K562 (cell line): ENCODE data around the gene RNF41. TPM values are rescaled to one million over a fixed set of nuclear protein-coding genes. Genes with fewer than 3 reads are reported as not detected.

Source experiments
- ATF7 ChIP-seq: fragments of 450-650 bp; IDR thresholded peaks from 2 replicates; pipeline ENCODE4 v1.7.1; 2014; ENCODE audit warnings: mild to moderate bottlenecking, moderate library complexity
- BCOR ChIP-seq: fragments of 450-650 bp; IDR thresholded peaks from 2 replicates; pipeline ENCODE4 v1.6.1; 2016
- BHLHE40 ChIP-seq: IDR thresholded peaks from 2 replicates; pipeline ENCODE4 v1.6.1; 2011; ENCODE audit warnings: low read length, improper control_type of control experiment
- BRF1 ChIP-seq: IDR thresholded peaks from 3 replicates; pipeline ENCODE4 v1.6.1; 2011; ENCODE audit warnings: borderline replicate concordance, mild to moderate bottlenecking; ENCODE audit not compliant: insufficient read length; ENCODE audit errors: extremely low read depth
- EP400 ChIP-seq: fragments of 450-650 bp; IDR thresholded peaks from 2 replicates; pipeline ENCODE4 v1.6.1; 2017; ENCODE audit warnings: antibody characterized with exemption, mild to moderate bottlenecking, moderate library complexity
- KDM2B ChIP-seq: fragments of 250-450 bp; sonication (Bioruptor Pico); IDR thresholded peaks from 2 replicates; pipeline ENCODE4 v1.8.0; 2021; ENCODE audit warnings: mild to moderate bottlenecking, moderate library complexity
- KDM4B ChIP-seq, 2 experiments: fragments of 450-650 bp in 1 of 2; sonication (generic) in 1 of 2; IDR thresholded peaks; 2 replicates each; pipeline ENCODE4 v1.6.1; 2016 to 2017; ENCODE audit warnings: borderline replicate concordance in 2 of 2, antibody characterized with exemption in 1 of 2, low read depth in 1 of 2, mild to moderate bottlenecking in 1 of 2
- KLF13 ChIP-seq: fragments of 450-650 bp; IDR thresholded peaks from 2 replicates; pipeline ENCODE4 v1.6.1; 2016; ENCODE audit warnings: missing genetic modification characterization, low read depth, mild to moderate bottlenecking, missing compliant biosample characterization, moderate library complexity, borderline replicate concordance
- MCM5 ChIP-seq: fragments of 450-650 bp; IDR thresholded peaks from 2 replicates; pipeline ENCODE4 v1.6.1; 2016; ENCODE audit warnings: low read depth
- MCM7 ChIP-seq, 2 experiments: fragments of 450-650 bp; IDR thresholded peaks; 2 replicates each; pipeline ENCODE4 v1.6.1; 2016 to 2018
- NR4A1 ChIP-seq, 2 experiments: fragments of 250-450 bp in 1 of 2; fragments of 450-650 bp in 1 of 2; sonication (Bioruptor Pico) in 1 of 2; IDR thresholded peaks; 2 replicates each; pipeline versions ENCODE4 v1.4.0 to v1.6.1; 2016 to 2020; ENCODE audit warnings: mild to moderate bottlenecking in 2 of 2, missing compliant biosample characterization in 1 of 2, missing genetic modification characterization in 1 of 2, moderate library complexity in 1 of 2
- PYGO2 ChIP-seq: fragments of 450-650 bp; IDR thresholded peaks from 2 replicates; pipeline ENCODE4 v1.6.1; 2016; ENCODE audit warnings: mild to moderate bottlenecking, missing genetic modification characterization, moderate library complexity, missing compliant biosample characterization
- RHOXF2B ChIP-seq: fragments of 250-450 bp; sonication (Bioruptor Pico); conservative IDR thresholded peaks from 2 replicates; pipeline ENCODE4 v1.5.1; 2021
- SNIP1 ChIP-seq: fragments of 450-650 bp; IDR thresholded peaks from 2 replicates; pipeline ENCODE4 v1.7.1; 2017; ENCODE audit warnings: low read depth, mild to moderate bottlenecking
- SNRNP70 ChIP-seq: fragments of 200-400 bp; formaldehyde crosslinking; optimal IDR thresholded peaks from 2 replicates; pipeline ENCODE3; 2017; ENCODE audit warnings: low read depth, low read length
- YBX1 ChIP-seq: fragments of 450-650 bp; IDR thresholded peaks from 2 replicates; pipeline ENCODE4 v1.7.1; 2016; ENCODE audit warnings: mild to moderate bottlenecking
- ZFX ChIP-seq: sonication (generic); formaldehyde crosslinking; IDR thresholded peaks from 2 replicates; pipeline ENCODE4 v1.8.0; 2022; ENCODE audit warnings: mild to moderate bottlenecking, missing genetic modification reagents, moderate library complexity
- ZNF436 ChIP-seq: fragments of 250-450, 450-650 bp; sonication (Bioruptor Pico); formaldehyde crosslinking; IDR thresholded peaks from 2 replicates; pipeline ENCODE4 v1.7.0; 2020; ENCODE audit warnings: mild to moderate bottlenecking
- ZNF76 ChIP-seq: fragments of 250-450 bp; sonication (Bioruptor Pico); IDR thresholded peaks from 2 replicates; pipeline ENCODE4 v1.4.0; 2020; ENCODE audit warnings: mild to moderate bottlenecking, moderate library complexity, borderline replicate concordance
- polyA plus RNA-seq, 8 experiments: library from polyadenylated mRNA; depleted of rRNA in 4 of 8; stranded (reverse) in 5 of 8; unstranded in 3 of 8; fragments of >200 nt; fragmentation: Nextera tagmentation in 2 of 8; fragmentation: Illumina TruSeq in 1 of 8; extraction: Ambion mirVana in 2 of 8; extraction: Trizol in 1 of 8; gene quantifications; 2 replicates each; pipeline versions ENCODE4 v1.2.1 to v1.2.3, GENCODE V29; 2011 to 2014; ENCODE audit warnings: inconsistent platforms in 1 of 8, missing spikeins in 1 of 8
- total RNA-seq, 7 experiments: library from RNA; depleted of rRNA in 6 of 7; stranded (reverse); fragments of >200 nt in 6 of 7; fragmentation: Illumina TruSeq in 2 of 7; extraction: Trizol in 2 of 7; gene quantifications; 2 replicates each; pipeline versions ENCODE4 v1.2.1 to v1.2.3, GENCODE V29; 2011 to 2021; ENCODE audit warnings: low replicate concordance in 1 of 7
- TF ChIP-seq, protein P1 (sequence below): fragments of 450-650 bp; IDR thresholded peaks from 2 replicates; pipeline ENCODE4 v1.6.1; 2017; ENCODE audit warnings: antibody characterized with exemption
- TF ChIP-seq, protein P2 (sequence below): IDR thresholded peaks from 2 replicates; pipeline ENCODE4 v1.6.1; 2011; ENCODE audit warnings: borderline replicate concordance, low read depth, mild to moderate bottlenecking, moderate library complexity, low read length; ENCODE audit not compliant: insufficient read depth, poor library complexity, severe bottlenecking

RNF41 gene
- total and polyA plus RNA-seq, 9 of the 15 experiments (the other 6 are each of a cell fraction or from before 2014, with no cell fraction given), result 28.2 to 46.8 (median 33.8) TPM

GRCh38 chr12:56261503-56262232 lies 39.9 kb upstream of the RNF41 start (continued):
- no peak for TF ChIP-seq BRF1
- no peak for TF ChIP-seq SNRNP70
- TF ChIP-seq BCOR, result peak; percentile 67
- TF ChIP-seq PYGO2 (tag), result no peak
- TF ChIP-seq SNIP1, result no peak
- 0 out of 2 replicates have a peak, but pooled peaks have one; percentile 16 for TF ChIP-seq BHLHE40
- TF ChIP-seq, protein P1, sequence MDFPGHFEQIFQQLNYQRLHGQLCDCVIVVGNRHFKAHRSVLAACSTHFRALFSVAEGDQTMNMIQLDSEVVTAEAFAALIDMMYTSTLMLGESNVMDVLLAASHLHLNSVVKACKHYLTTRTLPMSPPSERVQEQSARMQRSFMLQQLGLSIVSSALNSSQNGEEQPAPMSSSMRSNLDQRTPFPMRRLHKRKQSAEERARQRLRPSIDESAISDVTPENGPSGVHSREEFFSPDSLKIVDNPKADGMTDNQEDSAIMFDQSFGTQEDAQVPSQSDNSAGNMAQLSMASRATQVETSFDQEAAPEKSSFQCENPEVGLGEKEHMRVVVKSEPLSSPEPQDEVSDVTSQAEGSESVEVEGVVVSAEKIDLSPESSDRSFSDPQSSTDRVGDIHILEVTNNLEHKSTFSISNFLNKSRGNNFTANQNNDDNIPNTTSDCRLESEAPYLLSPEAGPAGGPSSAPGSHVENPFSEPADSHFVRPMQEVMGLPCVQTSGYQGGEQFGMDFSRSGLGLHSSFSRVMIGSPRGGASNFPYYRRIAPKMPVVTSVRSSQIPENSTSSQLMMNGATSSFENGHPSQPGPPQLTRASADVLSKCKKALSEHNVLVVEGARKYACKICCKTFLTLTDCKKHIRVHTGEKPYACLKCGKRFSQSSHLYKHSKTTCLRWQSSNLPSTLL, result no peak
- no peak for TF ChIP-seq ZNF436
- TF ChIP-seq, protein P2, sequence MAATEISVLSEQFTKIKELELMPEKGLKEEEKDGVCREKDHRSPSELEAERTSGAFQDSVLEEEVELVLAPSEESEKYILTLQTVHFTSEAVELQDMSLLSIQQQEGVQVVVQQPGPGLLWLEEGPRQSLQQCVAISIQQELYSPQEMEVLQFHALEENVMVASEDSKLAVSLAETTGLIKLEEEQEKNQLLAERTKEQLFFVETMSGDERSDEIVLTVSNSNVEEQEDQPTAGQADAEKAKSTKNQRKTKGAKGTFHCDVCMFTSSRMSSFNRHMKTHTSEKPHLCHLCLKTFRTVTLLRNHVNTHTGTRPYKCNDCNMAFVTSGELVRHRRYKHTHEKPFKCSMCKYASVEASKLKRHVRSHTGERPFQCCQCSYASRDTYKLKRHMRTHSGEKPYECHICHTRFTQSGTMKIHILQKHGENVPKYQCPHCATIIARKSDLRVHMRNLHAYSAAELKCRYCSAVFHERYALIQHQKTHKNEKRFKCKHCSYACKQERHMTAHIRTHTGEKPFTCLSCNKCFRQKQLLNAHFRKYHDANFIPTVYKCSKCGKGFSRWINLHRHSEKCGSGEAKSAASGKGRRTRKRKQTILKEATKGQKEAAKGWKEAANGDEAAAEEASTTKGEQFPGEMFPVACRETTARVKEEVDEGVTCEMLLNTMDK, result no peak
- TF ChIP-seq RHOXF2B (CRISPR knock-in tag), result no peak
- no peak for TF ChIP-seq MCM7 (IDR thresholded peaks at IDR 0.05)
- no peak for TF ChIP-seq KDM4B (IDR thresholded peaks at IDR 0.05; ENCODE audit: borderline replicate concordance in 2 of 2, low read depth in 1 of 2)
- no peak for TF ChIP-seq MCM5
- no peak for TF ChIP-seq NR4A1 (CRISPR knock-in tag; IDR thresholded peaks at IDR 0.05)
- no peak for TF ChIP-seq NR4A1 (tag; IDR thresholded peaks at IDR 0.05)
- no peak for TF ChIP-seq ZNF76 (CRISPR knock-in tag)
- no peak for TF ChIP-seq KDM2B (CRISPR knock-in tag)
- no peak for TF ChIP-seq ZFX
- TF ChIP-seq KLF13 (tag), result no peak
- no peak for TF ChIP-seq ATF7
- no peak for TF ChIP-seq YBX1
- TF ChIP-seq EP400, result no peak
